HEK293T (cell line): Measurements from ENCODE around the gene PLSCR4.
A peak's percentile ranks its signal among the peaks of the same experiment; 100 is the strongest.

Experiments
- CTCF ChIA-PET: fragments of 350-600 bp; formaldehyde crosslinking; extraction: SDS; loops from one replicate; lab custom pipeline; 2021; ENCODE audit warnings: antibody characterized with exemption, inconsistent platforms; lab: Yijun Ruan, JAX
- POLR2A ChIA-PET: fragments of 350-600 bp; formaldehyde crosslinking; extraction: SDS; loops from one replicate; lab custom pipeline; 2020; ENCODE audit warnings: antibody characterized with exemption, inconsistent platforms; lab: Yijun Ruan, JAX
- DNase-seq: peaks from one replicate; pipeline ENCODE4 v3.0.0; 2012; ENCODE audit warnings: mixed read lengths; ENCODE audit errors: extremely low spot score
- ARNT ChIP-seq: fragments of 450-650 bp; IDR thresholded peaks from 2 replicates; pipeline ENCODE4 v1.6.1; 2017; ENCODE audit warnings: mild to moderate bottlenecking
- BHLHE40 ChIP-seq: fragments of 450-650 bp; IDR thresholded peaks from 2 replicates; pipeline ENCODE4 v1.6.1; 2016; ENCODE audit warnings: mild to moderate bottlenecking, moderate library complexity, borderline replicate concordance
- CTBP1 ChIP-seq: fragments of 450-650 bp; IDR thresholded peaks from 2 replicates; pipeline ENCODE4 v1.6.1; 2016; ENCODE audit warnings: borderline replicate concordance
- ELF4 ChIP-seq: fragments of 450-650 bp; IDR thresholded peaks from 2 replicates; pipeline ENCODE4 v1.6.1; 2017; ENCODE audit warnings: antibody characterized with exemption
- FOXA1 ChIP-seq: fragments of 450-650 bp; IDR thresholded peaks from 2 replicates; pipeline ENCODE4 v1.6.1; 2016; ENCODE audit warnings: mild to moderate bottlenecking
- FOXK2 ChIP-seq: fragments of 450-650 bp; IDR thresholded peaks from 2 replicates; pipeline ENCODE4 v1.6.1; 2016; ENCODE audit warnings: mild to moderate bottlenecking
- FOXM1 ChIP-seq: fragments of 450-650 bp; IDR thresholded peaks from 2 replicates; pipeline ENCODE4 v1.6.1; 2017; ENCODE audit warnings: mild to moderate bottlenecking, borderline replicate concordance
- HDGF ChIP-seq: fragments of 450-650 bp; IDR thresholded peaks from 2 replicates; pipeline ENCODE4 v1.6.1; 2017; ENCODE audit warnings: antibody characterized with exemption, borderline replicate concordance
- L3MBTL2 ChIP-seq: fragments of 450-650 bp; conservative IDR thresholded peaks from 2 replicates; pipeline ENCODE4 v1.6.1; 2016; ENCODE audit warnings: mild to moderate bottlenecking
- LEF1 ChIP-seq: fragments of 450-650 bp; IDR thresholded peaks from 2 replicates; pipeline ENCODE4 v1.6.1; 2017; ENCODE audit warnings: mild to moderate bottlenecking, borderline replicate concordance
- NFRKB ChIP-seq: fragments of 450-650 bp; IDR thresholded peaks from 2 replicates; pipeline ENCODE4 v1.6.1; 2016; ENCODE audit warnings: mild to moderate bottlenecking, moderate library complexity
- SP1 ChIP-seq: fragments of 450-650 bp; IDR thresholded peaks from 2 replicates; pipeline ENCODE4 v1.6.1; 2017
- SUZ12 ChIP-seq: fragments of 450-650 bp; IDR thresholded peaks from 2 replicates; pipeline ENCODE4 v1.6.1; 2016; ENCODE audit warnings: mild to moderate bottlenecking
- TARDBP ChIP-seq: fragments of 450-650 bp; IDR thresholded peaks from 2 replicates; pipeline ENCODE4 v1.6.1; 2016
- ZNF384 ChIP-seq: fragments of 450-650 bp; IDR thresholded peaks from 2 replicates; pipeline ENCODE4 v1.6.1; 2016
- TF ChIP-seq, protein P1 (sequence below): fragments of 450-650 bp; IDR thresholded peaks from 2 replicates; pipeline ENCODE4 v1.6.1; 2016

The PLSCR4 gene

DNA sequence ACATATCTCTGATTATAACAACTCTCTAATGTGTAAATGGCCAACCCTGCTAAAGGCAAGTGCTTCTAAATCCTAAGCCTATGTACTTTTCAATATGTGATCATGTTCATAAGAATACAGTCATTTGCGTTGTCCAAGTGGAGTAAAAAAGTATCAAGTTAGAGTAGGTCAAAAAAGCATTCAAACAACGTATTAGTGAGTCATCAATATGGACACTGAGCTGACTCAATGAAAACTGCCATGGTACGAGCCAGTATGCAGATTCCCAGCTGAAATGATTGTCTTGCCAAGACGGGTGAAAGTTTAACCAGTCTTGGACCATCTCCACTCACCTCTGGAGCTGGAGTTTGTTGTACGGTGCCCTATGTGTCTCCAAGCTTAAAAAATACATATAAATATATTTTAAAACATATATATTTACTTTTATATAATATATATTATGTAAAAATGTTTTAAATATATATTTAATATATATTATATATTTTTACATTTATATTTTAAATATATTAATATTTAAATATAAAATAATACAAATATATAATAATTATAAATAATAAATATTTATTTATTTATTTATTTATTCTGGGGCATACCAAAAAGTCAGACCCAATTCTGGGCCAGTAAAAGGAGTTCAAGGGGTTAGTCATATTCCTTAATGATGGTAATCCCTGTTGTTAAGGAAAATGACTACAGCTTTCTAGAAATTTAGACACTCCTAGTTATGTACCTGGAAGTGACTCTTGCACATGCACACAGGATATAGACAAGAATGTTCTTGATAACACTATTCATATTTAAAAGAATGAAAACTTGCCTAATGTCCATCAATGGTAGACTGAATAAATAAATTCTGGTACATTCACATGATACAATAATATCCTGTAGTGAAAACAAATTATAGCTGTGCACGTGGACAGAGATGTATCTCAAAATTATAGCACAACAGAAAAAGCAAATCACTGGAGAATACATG, 27.2 kb downstream of the PLSCR4 start:
- ChIA-PET POLR2A (no interaction called here), CTCF (interaction anchor here (0.7 to 0.9 kb wide), 2 partner anchors 103 to 228 kb away, joined by 3 read pairs; no protein-coding TSS in a partner anchor)
- no peak for DNase-seq
- TF ChIP-seq CTBP1 (no peak), SUZ12 (no peak), LEF1 (no peak), FOXM1 (no peak), ARNT (no peak), NFRKB (no peak), BHLHE40 (no peak), SP1 (no peak), ZNF384 (no peak)
- TF ChIP-seq, protein P1, sequence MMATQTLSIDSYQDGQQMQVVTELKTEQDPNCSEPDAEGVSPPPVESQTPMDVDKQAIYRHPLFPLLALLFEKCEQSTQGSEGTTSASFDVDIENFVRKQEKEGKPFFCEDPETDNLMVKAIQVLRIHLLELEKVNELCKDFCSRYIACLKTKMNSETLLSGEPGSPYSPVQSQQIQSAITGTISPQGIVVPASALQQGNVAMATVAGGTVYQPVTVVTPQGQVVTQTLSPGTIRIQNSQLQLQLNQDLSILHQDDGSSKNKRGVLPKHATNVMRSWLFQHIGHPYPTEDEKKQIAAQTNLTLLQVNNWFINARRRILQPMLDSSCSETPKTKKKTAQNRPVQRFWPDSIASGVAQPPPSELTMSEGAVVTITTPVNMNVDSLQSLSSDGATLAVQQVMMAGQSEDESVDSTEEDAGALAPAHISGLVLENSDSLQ, result no peak

DNA sequence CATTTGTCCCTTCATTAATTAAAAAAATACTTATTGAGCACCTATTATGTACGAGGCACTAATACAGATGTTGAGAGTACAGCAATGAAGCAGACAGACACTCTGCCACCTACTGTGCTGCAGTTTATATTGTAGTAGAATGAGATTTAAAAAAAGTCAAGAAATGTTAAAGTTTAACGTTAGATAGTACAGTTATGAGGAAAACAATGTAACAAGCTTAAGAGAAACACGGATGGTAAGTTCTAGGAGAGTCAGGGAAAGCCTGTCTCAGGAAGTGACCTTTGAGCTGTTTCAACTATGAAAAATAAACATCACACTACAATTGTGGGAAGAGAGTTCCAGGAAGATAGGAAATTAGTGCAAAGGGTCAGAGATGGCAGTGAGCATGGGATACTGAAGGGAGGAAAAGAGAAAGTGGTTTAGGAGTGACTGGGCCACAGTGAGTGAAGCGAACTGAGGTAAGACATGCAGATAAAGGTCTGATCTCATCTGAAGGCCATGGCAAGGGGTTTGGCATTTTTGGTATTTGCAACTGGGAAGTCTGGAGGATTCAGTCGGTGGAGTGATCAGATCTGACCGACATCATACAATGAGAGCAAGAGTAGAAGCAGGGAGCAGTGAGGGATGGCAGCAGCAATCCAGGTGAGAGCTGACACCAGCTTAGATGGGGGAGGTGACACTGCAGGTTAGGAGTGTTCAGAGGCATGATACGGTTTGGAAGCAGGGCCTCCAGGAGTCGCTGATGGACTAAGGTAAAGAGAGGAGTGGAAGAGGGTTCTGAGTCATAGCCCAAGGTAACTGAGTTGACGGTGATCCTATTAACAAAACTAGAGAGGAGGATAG, 28.5 kb downstream of the PLSCR4 start:
- POLR2A ChIA-PET, result no interaction called here
- TF ChIP-seq BHLHE40 (no peak), ZNF384 (no peak), ELF4 (no peak), FOXA1 (no peak), FOXK2 (no peak), TARDBP (no peak), ARNT (no peak), LEF1 (no peak), L3MBTL2 (no peak), NFRKB (no peak), FOXM1 (no peak), CTBP1 (no peak), SP1 (no peak), HDGF (no peak), SUZ12 (no peak)
- TF ChIP-seq, protein P1, result no peak
- DNase-seq, result no peak
- CTCF ChIA-PET, result interaction anchor here (1.8 kb wide), 1 partner anchor 33 kb away, joined by 5 read pairs; no protein-coding TSS in a partner anchor

- DNase-seq, result no peak
- CTCF ChIA-PET, result interaction anchor here (1.8 kb wide), 1 partner anchor 32 kb away, joined by 5 read pairs; no protein-coding TSS in a partner anchor
- POLR2A ChIA-PET, result no interaction called here
- TF ChIP-seq, protein P1, result no peak
- no peak for TF ChIP-seq HDGF
- no peak for TF ChIP-seq NFRKB
- no peak for TF ChIP-seq FOXK2
- TF ChIP-seq ARNT, result no peak
- TF ChIP-seq LEF1, result no peak
- no peak for TF ChIP-seq TARDBP
- TF ChIP-seq ELF4, result no peak
- no peak for TF ChIP-seq L3MBTL2
- TF ChIP-seq FOXA1, result no peak
- no peak for TF ChIP-seq ZNF384
These were observed 29.6 kb downstream of the PLSCR4 start for GRCh38 chr3:146221276-146221675.

DNA sequence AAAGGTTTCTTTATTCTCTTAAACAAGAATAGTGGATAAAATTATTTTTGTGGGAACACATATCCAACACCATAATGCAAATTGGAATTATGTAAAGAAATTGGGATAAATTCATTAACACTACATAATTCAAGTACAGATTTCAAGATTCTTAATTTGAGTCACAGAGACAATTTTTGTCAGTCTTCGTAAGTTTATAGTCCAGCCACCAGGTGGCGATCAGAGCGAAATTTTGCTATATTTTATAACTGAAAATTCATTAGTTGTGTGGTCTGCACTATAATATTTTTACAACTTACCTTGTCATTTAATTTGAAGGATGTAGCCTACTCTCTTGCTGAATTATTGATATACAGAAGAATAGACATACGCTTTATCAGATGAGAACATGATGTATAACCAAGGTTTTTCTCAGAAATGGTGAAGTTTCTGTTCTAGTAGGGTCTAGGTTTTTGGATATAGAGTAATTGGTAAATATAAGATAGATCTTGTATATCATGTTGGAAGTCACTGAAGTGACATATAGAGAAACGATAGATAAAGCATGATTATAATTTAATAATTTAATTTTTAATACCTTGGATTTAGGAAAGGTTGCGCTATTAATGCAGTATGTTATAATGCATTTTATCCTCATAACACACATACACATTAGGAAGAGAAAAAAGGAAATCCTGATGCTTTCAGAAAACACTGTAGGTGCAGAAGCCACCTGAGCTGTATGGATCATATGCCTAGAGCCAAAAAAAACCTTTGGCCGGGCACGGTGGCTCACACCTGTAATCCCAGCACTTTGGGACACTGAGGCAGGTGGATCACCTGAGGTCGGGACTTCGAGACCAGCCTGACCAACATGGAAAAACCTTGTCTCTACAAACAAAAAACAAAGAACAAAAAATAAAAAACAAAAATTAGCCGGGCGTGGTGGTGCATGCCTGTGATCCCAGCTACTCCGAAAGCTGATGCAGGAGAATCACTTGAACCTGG, 31.7 kb downstream of the PLSCR4 start:
- ChIA-PET POLR2A (no interaction called here), CTCF (no interaction called here)
- TF ChIP-seq CTBP1 (no peak), ZNF384 (no peak)
- TF ChIP-seq, protein P1, result no peak
- peak; percentile 18 for DNase-seq
